Kidney epithelial cell (primary cell): Measurements from ENCODE around the gene MAP2K2. TPM values are rescaled to one million over a fixed set of nuclear protein-coding genes. Genes with fewer than 3 reads are reported as not detected.
A peak's percentile ranks its signal among the peaks of the same experiment; 100 is the strongest.
"Not testable (repeated sequence)": the region's sequence is repeated elsewhere in the genome, so short reads cannot be mapped to it uniquely, and the experiment has no call there.

Source experiments
- DNase-seq: peaks from one replicate; pipeline ENCODE4 v3.0.0-alpha.2; 2010; ENCODE audit warnings: low read depth
- H3K27me3 ChIP-seq: 2 replicates; pipeline ENCODE4 v1.6.0; 2011; ENCODE audit warnings: low read length; ENCODE audit not compliant: control insufficient read depth, insufficient read depth
- H3K36me3 ChIP-seq: 2 replicates; pipeline ENCODE4 v1.5.1; 2011; ENCODE audit warnings: low read length; ENCODE audit not compliant: control insufficient read depth, insufficient read depth
- H3K4me3 ChIP-seq: 2 replicates; pipeline ENCODE4 v1.5.1; 2011; ENCODE audit warnings: low read depth, mild to moderate bottlenecking, control low read depth, low read length
- CTCF ChIP-seq: IDR thresholded peaks from 2 replicates; pipeline ENCODE4 v1.5.1; 2011; ENCODE audit warnings: mild to moderate bottlenecking, moderate library complexity, low read length, control low read depth, inconsistent platforms; ENCODE audit not compliant: insufficient read depth, poor library complexity, severe bottlenecking
- total RNA-seq: library from RNA; depleted of rRNA; stranded (reverse); fragments of >200 nt; gene quantifications from 2 replicates; pipeline ENCODE4 v1.2.3, GENCODE V29; 2015

Gene MAP2K2
- total RNA-seq, 1 donor from 2014 or later: 198 TPM

GRCh38 chr19:4134351-4134750 is 10.4 kb upstream of the MAP2K2 start:
- TF ChIP-seq CTCF: no peak
- DNase-seq: no peak

GRCh38 chr19:4130744-4131438 is 7.0 kb upstream of the MAP2K2 start:
- Histone ChIP-seq H3K36me3 (no peaks in the 10 kb centered on the region), H3K4me3 (no peak overlapping the region), H3K27me3 (no peaks in the 10 kb centered on the region)
- peak; percentile 28 for DNase-seq
- no peak for TF ChIP-seq CTCF

More at GRCh38 chr19:4134351-4134750, 10.4 kb upstream of the MAP2K2 start:
- no peaks in the 10 kb centered on the region for H3K27me3 ChIP-seq
- no peaks in the 10 kb centered on the region for H3K36me3 ChIP-seq
- H3K4me3 ChIP-seq: no peak overlapping the region

GRCh38 chr19:4129050-4129449 is 5.1 kb upstream of the MAP2K2 start:
- not testable (repeated sequence) for H3K27me3 ChIP-seq, DNase-seq, H3K36me3 ChIP-seq, H3K4me3 ChIP-seq

GRCh38 chr19:4127322-4127721 is 3.4 kb upstream of the MAP2K2 start:
- H3K36me3 ChIP-seq, H3K27me3 ChIP-seq, DNase-seq, H3K4me3 ChIP-seq: not testable (repeated sequence)

GRCh38 chr19:4124638-4125037 is 716 bp upstream of the MAP2K2 start:
- Histone ChIP-seq H3K4me3 (no peak overlapping the region), H3K36me3 (peaks cover 2% of the 10 kb centered on the region), H3K27me3 (no peaks in the 10 kb centered on the region)
- no peak for TF ChIP-seq CTCF
- no peak for DNase-seq

GRCh38 chr19:4122480-4122879 is 1.4 kb downstream of the MAP2K2 start:
- H3K27me3 ChIP-seq: no peaks in the 10 kb centered on the region
- H3K4me3 ChIP-seq: peak overlapping the region; percentile 98
- no peak for DNase-seq
- peaks cover 2% of the 10 kb centered on the region for H3K36me3 ChIP-seq
- TF ChIP-seq CTCF: no peak

GRCh38 chr19:4121815-4122214 is 2.1 kb downstream of the MAP2K2 start:
- no peaks in the 10 kb centered on the region for H3K27me3 ChIP-seq

More at GRCh38 chr19:4121815-4122214, 2.1 kb downstream of the MAP2K2 start:
- no peak for DNase-seq
- Histone ChIP-seq H3K36me3 (peaks cover 2% of the 10 kb centered on the region), H3K4me3 (no peak overlapping the region)
- no peak for TF ChIP-seq CTCF
